Spinal cord (tissue), 10 donors: ENCODE results near the gene ABTB2. TPM values are rescaled to one million over a fixed set of nuclear protein-coding genes. Genes with fewer than 3 reads are reported as not detected.

ENCODE experiments used
- DNase-seq, 6 donors: peaks; one replicate each; pipeline versions ENCODE4 v3.0.0 to v3.0.0-alpha.2; 2013 to 2015; ENCODE audit warnings: low spot score in 6 of 6, low read depth in 4 of 6
- H3K27ac ChIP-seq: one replicate; pipeline ENCODE4 v1.5.1; 2013; ENCODE audit warnings: low read depth, low read length, control low read depth
- H3K27me3 ChIP-seq: one replicate; pipeline ENCODE4 v1.6.1; 2013; ENCODE audit warnings: low read length; ENCODE audit not compliant: control insufficient read depth, insufficient read depth
- H3K36me3 ChIP-seq: one replicate; pipeline ENCODE4 v1.6.1; 2013; ENCODE audit warnings: low read length; ENCODE audit not compliant: control insufficient read depth, insufficient read depth
- H3K4me1 ChIP-seq: one replicate; pipeline ENCODE4 v1.6.1; 2013; ENCODE audit warnings: low read length; ENCODE audit not compliant: control insufficient read depth, insufficient read depth
- H3K4me3 ChIP-seq: one replicate; pipeline ENCODE4 v1.5.1; 2013; ENCODE audit warnings: low read depth, low read length, control low read depth
- H3K9me3 ChIP-seq: one replicate; pipeline ENCODE4 v1.6.1; 2013; ENCODE audit warnings: low read length; ENCODE audit not compliant: control insufficient read depth, insufficient read depth
- WGBS: methylation state at CpG from one replicate; pipeline ENCODE4 v1.1.5; 2013; ENCODE audit warnings: missing lambda C conversion rate; ENCODE audit not compliant: insufficient coverage; 5-methylcytosine and 5-hydroxymethylcytosine counted together
- polyA plus RNA-seq, 2 donors: library from polyadenylated mRNA; unstranded; fragments of 120-200 nt; gene quantifications; one replicate each; pipeline ENCODE4 v1.2.1, GENCODE V29; 2013; ENCODE audit not compliant: insufficient read length in 2 of 2
- total RNA-seq, 2 donors: library from RNA; depleted of rRNA in 1 of 2; stranded (reverse); fragments of 120-200 nt in 1 of 2; fragments of >200 nt in 1 of 2; gene quantifications; one replicate each; pipeline versions ENCODE4 v1.2.3 to v1.2.4, GENCODE V29; 2013 to 2014
- donor health status: healthy.

The ABTB2 gene
- total and polyA plus RNA-seq, 4 donors: 4.0 to 16.8 (median 9.4) TPM

DNA sequence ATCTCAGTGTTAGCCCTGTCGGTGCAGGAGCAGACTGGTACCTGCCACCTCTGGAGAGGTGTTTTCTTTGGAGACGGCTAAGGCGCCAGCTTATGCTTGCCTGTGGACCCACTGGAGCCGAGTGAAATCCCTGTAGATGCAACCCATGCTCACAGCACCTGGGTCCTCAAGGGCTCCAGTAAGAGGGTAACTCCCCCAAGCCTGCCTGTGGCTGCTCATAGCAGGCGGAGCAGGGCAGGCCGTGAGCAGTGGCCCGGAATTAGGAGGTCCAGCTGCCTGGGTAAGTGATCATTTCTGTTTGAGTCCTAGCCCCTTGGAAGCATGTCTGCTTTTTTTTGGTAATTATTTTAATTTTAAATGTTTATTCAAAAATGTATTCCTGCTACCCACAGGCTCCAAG is 208.5 kb downstream of the ABTB2 start:
- H3K36me3 ChIP-seq: peaks cover 87% of the 10 kb centered on the region
- H3K9me3 ChIP-seq: no peaks in the 10 kb centered on the region
- no peak overlapping the region for H3K4me3 ChIP-seq
- no peak overlapping the region for H3K27ac ChIP-seq
- no peaks in the 10 kb centered on the region for H3K27me3 ChIP-seq
- 82% methylated on average over 4 of the region's 7 CpGs for WGBS
- peaks cover 11% of the 10 kb centered on the region for H3K4me1 ChIP-seq
- DNase-seq: no peak

DNA sequence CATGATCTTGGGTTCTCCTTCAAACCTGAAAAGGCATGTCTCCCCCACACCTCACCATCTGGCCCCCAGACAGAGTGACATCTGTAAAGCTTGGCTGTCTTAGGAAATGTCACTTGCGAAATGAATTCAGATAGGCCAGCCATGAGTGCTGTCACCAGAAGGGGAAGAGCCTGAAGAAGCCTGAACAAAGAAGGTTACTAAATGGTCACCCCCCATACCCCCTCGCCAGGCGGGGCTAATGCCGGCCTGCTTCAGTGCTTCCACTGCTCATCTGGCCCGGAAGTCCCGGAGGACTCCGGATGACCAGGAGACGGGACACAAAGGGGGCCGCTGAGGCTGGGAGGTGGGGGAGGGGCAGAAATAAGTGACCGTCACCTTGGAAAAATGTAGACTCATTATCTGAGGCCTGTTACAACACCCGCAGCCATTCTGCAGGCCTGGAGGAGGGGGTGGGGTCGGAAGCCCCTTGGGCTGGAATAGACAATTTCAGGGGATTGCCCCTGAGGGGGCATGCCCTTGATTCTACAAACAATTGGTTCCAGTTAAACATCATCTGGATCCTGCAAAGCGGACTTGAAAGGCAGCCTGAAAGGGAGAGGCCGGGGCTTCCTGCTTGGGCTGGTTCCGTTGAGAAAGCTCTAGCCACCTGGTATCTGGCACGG is 209.2 kb downstream of the ABTB2 start:
- 40% methylated on average over 10 of the region's 16 CpGs for WGBS
- peaks cover 8% of the 10 kb centered on the region for H3K4me1 ChIP-seq
- no peak overlapping the region for H3K4me3 ChIP-seq
- H3K27ac ChIP-seq: no peak overlapping the region
- no peaks in the 10 kb centered on the region for H3K9me3 ChIP-seq
- no peak for DNase-seq
- H3K36me3 ChIP-seq: peaks cover 86% of the 10 kb centered on the region
- no peaks in the 10 kb centered on the region for H3K27me3 ChIP-seq

DNA sequence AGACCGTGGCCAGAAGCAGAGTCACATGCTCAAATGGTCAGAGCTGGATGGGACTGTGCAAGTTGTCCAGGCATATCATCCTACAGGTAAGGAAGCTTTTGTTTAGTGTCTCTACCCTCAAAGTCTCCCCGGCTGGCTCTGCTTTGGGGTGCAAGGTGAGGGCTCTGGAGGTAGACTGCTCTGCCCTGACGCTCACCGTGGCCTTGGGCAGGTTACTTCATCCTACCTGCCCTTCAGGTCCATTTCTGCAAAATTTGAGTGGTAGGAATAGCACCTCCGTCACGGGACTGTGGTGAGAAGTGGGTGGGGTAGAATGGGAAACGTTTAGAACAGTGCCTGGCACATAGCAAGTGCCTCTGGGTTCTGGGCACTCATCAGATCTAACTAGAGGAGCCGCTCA is 210.2 kb downstream of the ABTB2 start:
- DNase-seq: no peak
- Histone ChIP-seq H3K9me3 (no peaks in the 10 kb centered on the region), H3K4me1 (peaks cover 8% of the 10 kb centered on the region), H3K27ac (no peak overlapping the region), H3K4me3 (no peak overlapping the region), H3K27me3 (no peaks in the 10 kb centered on the region), H3K36me3 (peaks cover 87% of the 10 kb centered on the region)
- 93% methylated on average over 3 of the region's 8 CpGs for WGBS

DNA sequence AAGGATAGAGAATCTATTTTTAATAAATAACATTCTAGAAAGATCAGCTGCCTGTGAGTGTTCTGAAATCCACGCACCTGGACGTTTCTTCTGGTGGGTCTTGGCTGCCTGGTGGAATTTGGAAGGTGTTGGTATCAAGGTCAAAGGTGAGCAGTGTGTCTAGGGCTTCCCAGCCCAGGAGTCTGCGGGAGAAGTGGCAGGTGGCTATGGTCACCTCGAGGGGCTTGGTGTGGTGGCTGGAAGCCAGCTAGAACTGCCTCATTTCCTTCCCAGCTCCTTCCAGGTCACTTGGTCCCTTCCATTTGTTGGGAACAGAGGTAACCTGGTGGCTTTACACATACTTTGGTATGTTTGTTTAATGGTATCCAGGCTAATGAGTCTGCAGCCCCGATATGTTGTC is 210.9 kb downstream of the ABTB2 start:
- no peaks in the 10 kb centered on the region for H3K9me3 ChIP-seq
- H3K27ac ChIP-seq: no peak overlapping the region
- 100% methylated on average over 2 of the region's 5 CpGs for WGBS
- no peak for DNase-seq
- peaks cover 85% of the 10 kb centered on the region for H3K36me3 ChIP-seq
- no peaks in the 10 kb centered on the region for H3K27me3 ChIP-seq
- no peak overlapping the region for H3K4me3 ChIP-seq
- peaks cover 8% of the 10 kb centered on the region for H3K4me1 ChIP-seq

DNA sequence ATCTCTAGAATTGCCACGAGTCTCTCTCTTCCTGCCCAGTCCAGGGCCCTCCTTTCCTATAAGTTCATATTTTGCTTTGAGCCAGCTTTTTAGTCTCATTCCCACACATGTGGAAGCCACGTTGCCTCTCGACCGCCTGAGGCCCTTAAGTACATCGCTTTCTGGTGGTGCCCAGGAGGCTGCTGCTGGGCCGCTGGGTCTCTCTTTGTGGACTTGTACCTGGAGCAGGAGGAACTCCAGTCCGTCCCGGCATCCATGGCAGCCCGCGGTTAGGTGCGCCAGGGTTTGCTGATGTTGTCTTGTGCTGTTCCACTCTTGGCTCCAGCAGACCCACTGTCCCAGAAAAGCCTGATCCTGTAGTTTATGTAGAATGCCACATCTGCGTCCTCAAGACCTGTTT is 211.4 kb downstream of the ABTB2 start:
- Histone ChIP-seq H3K9me3 (no peaks in the 10 kb centered on the region), H3K4me1 (peaks cover 8% of the 10 kb centered on the region), H3K27ac (no peak overlapping the region), H3K4me3 (no peak overlapping the region), H3K36me3 (peaks cover 84% of the 10 kb centered on the region), H3K27me3 (no peaks in the 10 kb centered on the region)
- DNase-seq: no peak
- 96% methylated on average over 11 of the region's 12 CpGs for WGBS

DNA sequence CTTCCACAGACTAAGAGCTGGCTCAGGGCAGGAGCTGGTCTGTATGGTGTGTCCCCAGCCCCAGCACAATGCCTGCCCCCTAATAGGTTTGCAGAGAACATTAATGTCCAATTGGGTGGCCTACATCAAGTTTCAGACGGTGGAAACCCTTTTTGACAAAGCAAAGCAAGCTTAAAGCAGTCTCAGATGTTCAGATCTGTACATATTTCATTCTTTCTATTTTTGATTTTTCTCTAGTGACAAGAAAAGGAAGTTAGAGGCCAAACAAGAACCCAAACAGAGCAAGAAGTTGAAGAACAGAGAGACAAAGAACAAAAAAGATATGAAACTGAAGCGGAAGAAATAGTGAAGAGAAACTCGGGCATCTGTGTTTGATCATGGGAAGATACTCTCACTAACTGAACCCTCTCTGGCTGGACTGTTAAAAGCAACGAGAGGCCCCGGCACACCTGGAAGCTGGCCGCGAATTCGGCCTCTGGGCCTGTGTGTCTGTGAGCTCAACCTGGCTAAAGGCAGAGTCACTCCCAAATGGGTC is 211.9 kb downstream of the ABTB2 start:
- H3K36me3 ChIP-seq: peaks cover 85% of the 10 kb centered on the region
- H3K9me3 ChIP-seq: no peaks in the 10 kb centered on the region
- no peak overlapping the region for H3K4me3 ChIP-seq
- peaks cover 8% of the 10 kb centered on the region for H3K4me1 ChIP-seq
- H3K27me3 ChIP-seq: no peaks in the 10 kb centered on the region
- DNase-seq: no peak
- 94% methylated on average over 7 of the region's 8 CpGs for WGBS
- H3K27ac ChIP-seq: no peak overlapping the region

DNA sequence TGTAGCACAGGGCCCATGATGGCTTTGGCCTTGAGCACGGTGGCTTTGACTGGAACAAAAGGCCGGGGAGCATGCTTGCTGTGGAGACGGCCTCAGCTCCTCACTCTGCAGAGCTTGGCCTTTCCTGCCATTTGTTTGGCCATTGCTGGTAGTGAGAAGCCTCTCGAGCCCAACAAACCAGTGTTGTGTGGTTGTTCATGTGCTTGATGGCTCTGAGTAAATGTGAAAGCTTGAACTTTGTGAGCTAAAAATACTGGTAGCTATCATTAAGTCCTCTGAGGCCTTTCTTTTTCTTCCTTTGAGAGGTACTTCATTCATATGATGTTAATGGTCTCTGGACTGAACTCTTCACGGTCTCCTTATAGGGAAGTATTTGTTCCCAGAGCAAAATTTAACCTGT is 212.7 kb downstream of the ABTB2 start:
- Histone ChIP-seq H3K4me3 (no peak overlapping the region), H3K4me1 (peaks cover 8% of the 10 kb centered on the region), H3K36me3 (peaks cover 85% of the 10 kb centered on the region), H3K9me3 (no peaks in the 10 kb centered on the region), H3K27ac (no peak overlapping the region), H3K27me3 (no peaks in the 10 kb centered on the region)
- no peak for DNase-seq
- WGBS: 95% methylated on average over 4 of the region's 5 CpGs

DNA sequence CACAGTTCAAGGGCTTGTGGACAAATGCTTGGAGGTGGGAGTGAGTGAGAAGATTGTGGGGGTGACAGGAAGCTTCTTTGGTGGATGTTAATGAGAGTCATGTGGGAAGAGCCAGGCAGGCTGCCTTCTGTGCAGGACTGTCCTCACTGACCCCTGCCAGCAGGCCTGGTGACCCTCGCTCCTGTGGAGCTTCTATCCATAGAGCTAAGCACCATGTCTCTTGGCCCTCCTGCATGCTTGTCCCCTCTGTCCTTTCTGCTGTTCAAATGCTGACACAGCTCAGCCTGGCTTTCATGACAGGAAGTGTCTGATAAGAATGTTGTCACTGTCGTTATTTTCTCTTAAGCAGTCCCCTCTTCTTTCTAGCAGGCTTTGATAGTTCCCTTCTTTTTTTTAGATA is 214.8 kb downstream of the ABTB2 start:
- 93% methylated on average over 1 of the region's 2 CpGs for WGBS
- peaks cover 85% of the 10 kb centered on the region for H3K36me3 ChIP-seq
- no peaks in the 10 kb centered on the region for H3K4me1 ChIP-seq
- no peak overlapping the region for H3K4me3 ChIP-seq
- DNase-seq: no peak
- no peaks in the 10 kb centered on the region for H3K27me3 ChIP-seq
- H3K9me3 ChIP-seq: no peaks in the 10 kb centered on the region
- no peak overlapping the region for H3K27ac ChIP-seq

DNA sequence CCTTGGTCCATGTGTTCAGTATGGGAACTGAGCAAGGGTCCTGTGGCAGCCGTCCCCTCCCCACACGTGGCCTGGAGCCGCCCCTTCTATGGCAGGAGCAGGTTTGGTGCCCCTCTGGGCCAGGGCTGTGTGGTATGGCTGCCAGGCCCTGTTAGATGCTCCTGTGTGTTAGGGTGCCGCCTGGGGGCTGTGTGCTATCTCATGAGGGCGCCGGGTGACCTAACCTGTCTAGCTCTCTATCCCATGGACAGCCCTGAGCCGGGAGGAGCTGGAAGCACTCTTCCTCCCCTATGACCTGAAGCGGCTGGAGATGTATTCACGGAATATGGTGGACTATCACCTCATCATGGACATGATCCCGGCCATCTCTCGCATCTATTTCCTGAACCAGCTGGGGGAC is 217.7 kb downstream of the ABTB2 start:
- H3K4me3 ChIP-seq: no peak overlapping the region
- H3K27me3 ChIP-seq: no peaks in the 10 kb centered on the region
- 99% methylated on average over 8 of the region's 11 CpGs for WGBS
- H3K4me1 ChIP-seq: no peaks in the 10 kb centered on the region
- H3K27ac ChIP-seq: no peak overlapping the region
- no peak for DNase-seq
- peaks cover 86% of the 10 kb centered on the region for H3K36me3 ChIP-seq
- no peaks in the 10 kb centered on the region for H3K9me3 ChIP-seq

DNA sequence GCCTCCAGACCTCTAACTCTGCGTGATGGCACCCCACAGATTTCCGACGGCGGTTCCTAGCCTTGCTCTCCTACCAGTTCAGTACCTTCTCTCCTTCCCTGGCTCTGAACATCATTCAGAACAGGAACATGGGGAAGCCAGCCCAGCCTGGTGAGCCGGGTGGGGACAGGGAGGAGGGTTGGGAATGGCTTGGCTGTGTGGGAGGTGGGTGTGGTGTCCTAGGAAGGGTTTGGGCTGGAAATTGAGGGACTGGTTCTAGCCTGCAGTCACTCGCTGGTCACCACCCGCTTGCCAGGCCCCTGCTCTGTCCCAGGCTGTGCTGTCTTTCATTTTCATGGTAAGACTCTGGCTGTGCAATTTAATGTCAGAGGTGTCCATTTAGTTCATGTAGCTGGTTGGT is 218.5 kb downstream of the ABTB2 start:
- Histone ChIP-seq H3K36me3 (peaks cover 88% of the 10 kb centered on the region), H3K9me3 (no peaks in the 10 kb centered on the region), H3K27me3 (no peaks in the 10 kb centered on the region), H3K4me1 (no peaks in the 10 kb centered on the region), H3K4me3 (no peak overlapping the region), H3K27ac (no peak overlapping the region)
- WGBS: 100% methylated on average over 1 of the region's 7 CpGs
- DNase-seq: no peak
